HFFc6 (cell line): Measurements from ENCODE around the gene PLCL1. TPM values are rescaled to one million over a fixed set of nuclear protein-coding genes. Genes with fewer than 3 reads are reported as not detected.

ENCODE experiments used
- DNase-seq: peaks from one replicate; pipeline ENCODE4 v3.0.0-alpha.2; 2018
- H3K27ac Mint-ChIP-seq: 2 replicates; pipeline ENCODE4 v1.8.0; 2020; ENCODE audit warnings: mild to moderate bottlenecking, mixed read lengths
- H3K27me3 Mint-ChIP-seq: 2 replicates; pipeline ENCODE4 v1.8.0; 2021; ENCODE audit warnings: mild to moderate bottlenecking, moderate library complexity, mixed read lengths; ENCODE audit not compliant: insufficient read depth
- H3K36me3 Mint-ChIP-seq: 2 replicates; pipeline ENCODE4 v1.8.0; 2021; ENCODE audit warnings: low read depth, mixed read lengths
- H3K4me1 Mint-ChIP-seq: 2 replicates; pipeline ENCODE4 v1.8.0; 2020; ENCODE audit warnings: low read depth, mixed read lengths
- H3K4me3 Mint-ChIP-seq: 2 replicates; pipeline ENCODE4 v1.8.0; 2020; ENCODE audit warnings: mild to moderate bottlenecking, moderate library complexity, mixed read lengths
- H3K9me3 Mint-ChIP-seq: 2 replicates; pipeline ENCODE4 v1.8.0; 2020; ENCODE audit warnings: mild to moderate bottlenecking, mixed read lengths
- total RNA-seq, 6 experiments: library from RNA; stranded (reverse); fragmentation: NEBNext Ultra II Directional; extraction: Animal tissue kit (Norgen Biotek cat#: 25700); gene quantifications; 2 replicates in 1 of 6; 3 replicates in 5 of 6; pipeline ENCODE4 v1.2.3, GENCODE V29; 2021
- TF ChIP-seq, protein P1 (sequence below): fragments of 200-600 bp; sonication (generic); IDR thresholded peaks from 2 replicates; pipeline ENCODE4 v1.5.0; 2021; ENCODE audit warnings: antibody characterized with exemption, mild to moderate bottlenecking

PLCL1 gene
- total RNA-seq, 6 experiments from 2014 or later, result 0.03 to 0.14 (median 0.12) TPM; not detected in 2

DNA sequence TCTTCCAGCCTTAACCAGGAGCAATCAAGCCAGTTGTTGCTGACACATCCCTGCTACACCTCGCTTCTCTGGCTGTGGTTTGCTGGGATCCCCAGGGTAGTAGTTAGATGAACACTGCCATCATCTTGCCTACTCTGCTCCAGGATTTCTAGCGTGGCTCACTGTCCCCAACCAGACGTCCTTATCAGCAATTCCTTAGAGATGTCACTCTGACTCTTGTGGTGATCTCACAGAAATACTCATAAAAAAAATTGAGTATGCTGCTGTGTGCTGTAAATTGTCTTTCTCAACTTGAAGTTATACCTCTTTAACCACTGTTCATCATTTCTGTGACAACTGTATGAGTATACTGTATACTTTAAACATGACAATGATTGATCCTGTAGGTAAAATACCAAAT, 63.2 kb downstream of the PLCL1 start:
- peaks cover 19% of the 10 kb centered on the region; the same call in 1 of the 2 replicates for H3K4me1 Mint-ChIP-seq
- no peaks in the 10 kb centered on the region; the same call in 1 of the 2 replicates for H3K27me3 Mint-ChIP-seq
- TF ChIP-seq, protein P1, sequence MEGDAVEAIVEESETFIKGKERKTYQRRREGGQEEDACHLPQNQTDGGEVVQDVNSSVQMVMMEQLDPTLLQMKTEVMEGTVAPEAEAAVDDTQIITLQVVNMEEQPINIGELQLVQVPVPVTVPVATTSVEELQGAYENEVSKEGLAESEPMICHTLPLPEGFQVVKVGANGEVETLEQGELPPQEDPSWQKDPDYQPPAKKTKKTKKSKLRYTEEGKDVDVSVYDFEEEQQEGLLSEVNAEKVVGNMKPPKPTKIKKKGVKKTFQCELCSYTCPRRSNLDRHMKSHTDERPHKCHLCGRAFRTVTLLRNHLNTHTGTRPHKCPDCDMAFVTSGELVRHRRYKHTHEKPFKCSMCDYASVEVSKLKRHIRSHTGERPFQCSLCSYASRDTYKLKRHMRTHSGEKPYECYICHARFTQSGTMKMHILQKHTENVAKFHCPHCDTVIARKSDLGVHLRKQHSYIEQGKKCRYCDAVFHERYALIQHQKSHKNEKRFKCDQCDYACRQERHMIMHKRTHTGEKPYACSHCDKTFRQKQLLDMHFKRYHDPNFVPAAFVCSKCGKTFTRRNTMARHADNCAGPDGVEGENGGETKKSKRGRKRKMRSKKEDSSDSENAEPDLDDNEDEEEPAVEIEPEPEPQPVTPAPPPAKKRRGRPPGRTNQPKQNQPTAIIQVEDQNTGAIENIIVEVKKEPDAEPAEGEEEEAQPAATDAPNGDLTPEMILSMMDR, result no peak
- H3K27ac Mint-ChIP-seq, result no peak overlapping the region
- no peaks in the 10 kb centered on the region; the same call in 1 of the 2 replicates for H3K9me3 Mint-ChIP-seq
- no peak overlapping the region for H3K4me3 Mint-ChIP-seq
- no peak for DNase-seq
- H3K36me3 Mint-ChIP-seq, result no peaks in the 10 kb centered on the region

DNA sequence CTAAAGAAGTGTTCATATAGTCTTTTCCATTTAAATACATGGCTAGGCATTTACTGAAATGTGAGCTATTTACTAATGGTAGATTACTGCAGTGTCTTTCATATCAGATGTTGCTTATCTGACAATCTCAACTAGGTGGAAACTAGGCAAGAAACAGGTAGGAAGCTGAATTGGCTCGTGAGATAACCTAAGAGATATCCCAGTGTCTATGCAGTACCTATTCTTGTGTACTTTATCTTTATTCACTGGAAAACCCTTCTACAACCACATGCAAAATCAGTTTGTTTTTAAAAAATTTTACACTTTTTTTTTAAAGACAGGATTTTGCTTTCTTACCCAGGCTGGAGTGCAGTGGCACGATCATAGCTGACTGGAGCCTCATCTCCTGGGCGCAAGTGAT, 63.8 kb downstream of the PLCL1 start:
- TF ChIP-seq, protein P1, result no peak
- peaks cover 22% of the 10 kb centered on the region; the same call in 1 of the 2 replicates for H3K4me1 Mint-ChIP-seq
- H3K27me3 Mint-ChIP-seq, result no peaks in the 10 kb centered on the region; the same call in 1 of the 2 replicates
- no peak overlapping the region for H3K27ac Mint-ChIP-seq
- no peak for DNase-seq
- H3K4me3 Mint-ChIP-seq, result no peak overlapping the region
- no peaks in the 10 kb centered on the region for H3K36me3 Mint-ChIP-seq
- H3K9me3 Mint-ChIP-seq, result no peaks in the 10 kb centered on the region; the same call in 1 of the 2 replicates

DNA sequence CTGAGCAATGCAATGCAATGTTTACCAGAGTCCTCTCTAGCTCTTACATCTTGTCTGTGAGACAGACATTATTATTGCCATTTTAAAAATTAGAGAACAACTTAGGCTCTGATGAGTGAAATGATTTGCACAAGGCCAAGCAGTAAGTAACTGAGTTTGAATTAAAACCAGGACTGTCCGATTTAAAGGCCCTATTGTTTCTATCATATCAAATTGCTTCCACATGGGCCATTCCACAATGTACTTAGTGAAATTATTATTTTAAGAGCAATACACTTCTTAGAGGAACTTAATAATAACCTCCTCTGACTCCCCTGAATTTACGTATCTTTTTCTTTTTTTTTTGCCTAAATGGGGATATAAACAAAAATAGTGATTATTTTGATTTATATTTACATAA, 64.6 kb downstream of the PLCL1 start:
- no peaks in the 10 kb centered on the region; the same call in 1 of the 2 replicates for H3K27me3 Mint-ChIP-seq
- no peak overlapping the region; the same call in 1 of the 2 replicates for H3K27ac Mint-ChIP-seq
- no peaks in the 10 kb centered on the region for H3K36me3 Mint-ChIP-seq
- H3K4me1 Mint-ChIP-seq, result peaks cover 28% of the 10 kb centered on the region; the same call in 1 of the 2 replicates
- no peak overlapping the region for H3K4me3 Mint-ChIP-seq
- TF ChIP-seq, protein P1, result no peak
- H3K9me3 Mint-ChIP-seq, result no peaks in the 10 kb centered on the region; the same call in 1 of the 2 replicates
- no peak for DNase-seq

DNA sequence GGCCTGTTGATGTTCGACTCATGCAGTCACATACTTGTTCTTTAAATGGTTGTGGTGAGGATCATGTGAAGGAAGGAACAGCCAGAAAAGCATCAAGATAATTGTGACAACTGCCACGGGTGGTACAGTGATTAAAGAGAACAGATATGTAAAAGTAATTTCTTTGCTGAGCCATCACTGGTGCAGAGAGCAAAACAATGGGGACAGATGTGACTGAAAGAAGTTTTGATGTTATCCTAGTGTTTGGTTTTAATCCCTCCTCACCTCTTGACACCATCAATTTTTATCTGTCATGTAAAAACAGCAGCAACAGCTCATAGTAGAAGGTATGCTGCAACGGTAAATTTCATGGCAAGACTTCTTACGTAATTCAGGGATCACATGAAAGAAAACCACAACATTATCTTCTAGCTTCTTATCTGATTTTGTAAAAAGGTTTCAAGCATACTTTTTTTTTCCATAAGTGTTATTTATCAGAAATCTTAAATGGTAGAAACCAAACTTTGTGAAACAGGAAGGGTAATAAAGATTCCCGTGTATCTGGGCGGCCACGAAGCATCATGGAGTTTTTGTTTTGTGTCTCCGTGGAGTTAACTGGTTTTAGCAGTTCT, 65.2 kb downstream of the PLCL1 start:
- no peak for DNase-seq
- H3K4me3 Mint-ChIP-seq, result no peak overlapping the region
- peaks cover 28% of the 10 kb centered on the region; the same call in 1 of the 2 replicates for H3K4me1 Mint-ChIP-seq
- H3K9me3 Mint-ChIP-seq, result no peaks in the 10 kb centered on the region; the same call in 1 of the 2 replicates
- no peaks in the 10 kb centered on the region; the same call in 1 of the 2 replicates for H3K27me3 Mint-ChIP-seq
- H3K36me3 Mint-ChIP-seq, result no peaks in the 10 kb centered on the region
- H3K27ac Mint-ChIP-seq, result no peak overlapping the region; the same call in 1 of the 2 replicates
- TF ChIP-seq, protein P1, result no peak

DNA sequence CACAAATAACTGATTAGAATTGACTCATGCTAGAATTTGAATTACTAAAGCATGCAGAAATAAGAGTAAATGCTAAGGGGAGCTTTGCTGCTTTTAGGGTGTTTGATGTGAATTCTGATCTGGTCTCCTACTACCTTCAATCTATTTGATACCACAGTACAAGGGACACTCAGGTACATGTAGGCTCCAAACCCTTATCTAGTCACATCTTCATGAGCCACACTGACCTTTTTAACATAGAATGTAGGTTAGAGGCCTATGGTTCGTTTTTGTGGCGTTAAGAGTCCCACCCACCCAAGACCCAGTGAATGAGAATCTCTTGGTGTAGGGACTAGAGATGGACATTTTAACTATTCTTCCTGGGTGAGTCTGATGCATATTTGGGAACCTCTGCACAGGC, 65.7 kb downstream of the PLCL1 start:
- Mint-ChIP-seq H3K27ac (no peak overlapping the region; the same call in 1 of the 2 replicates), H3K4me3 (no peak overlapping the region), H3K36me3 (no peaks in the 10 kb centered on the region), H3K4me1 (peaks cover 28% of the 10 kb centered on the region; the same call in 1 of the 2 replicates), H3K9me3 (no peaks in the 10 kb centered on the region; the same call in 1 of the 2 replicates), H3K27me3 (no peaks in the 10 kb centered on the region; the same call in 1 of the 2 replicates)
- DNase-seq, result no peak
- TF ChIP-seq, protein P1, result no peak
